Activated naive CD4-positive, alpha-beta T cell treated with Interleukin-2 at 50 U/mL for 16 hours (primary cell): ENCODE results near the gene ROBO2.

ENCODE experiments used
- DNase-seq: peaks from one replicate; pipeline ENCODE4 v3.0.0-alpha.2; 2020

The ROBO2 gene

DNA sequence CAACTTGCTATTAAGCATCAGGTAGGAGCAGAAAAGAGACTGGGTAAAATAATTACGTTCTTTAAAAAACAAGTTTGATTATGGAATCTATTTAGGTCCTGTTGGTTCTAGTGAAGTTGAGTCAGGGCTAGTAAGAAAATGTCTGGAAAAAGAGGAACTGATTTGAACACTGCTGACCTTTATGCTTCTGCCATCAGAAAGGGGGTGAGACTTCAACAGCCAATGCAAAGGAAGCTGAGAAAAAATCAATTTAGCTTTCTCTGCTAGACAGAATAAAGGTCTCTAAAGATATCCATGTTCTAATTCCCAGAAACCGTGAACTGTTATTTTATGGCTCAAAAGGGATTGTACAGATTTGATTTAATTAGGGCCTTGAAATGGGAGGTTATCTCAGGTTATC lies 157.5 kb downstream of the ROBO2 start:
- DNase-seq, result no peak

- no peak for DNase-seq
These were observed 164.0 kb downstream of the ROBO2 start for GRCh38 chr3:77203851-77204250.

DNA sequence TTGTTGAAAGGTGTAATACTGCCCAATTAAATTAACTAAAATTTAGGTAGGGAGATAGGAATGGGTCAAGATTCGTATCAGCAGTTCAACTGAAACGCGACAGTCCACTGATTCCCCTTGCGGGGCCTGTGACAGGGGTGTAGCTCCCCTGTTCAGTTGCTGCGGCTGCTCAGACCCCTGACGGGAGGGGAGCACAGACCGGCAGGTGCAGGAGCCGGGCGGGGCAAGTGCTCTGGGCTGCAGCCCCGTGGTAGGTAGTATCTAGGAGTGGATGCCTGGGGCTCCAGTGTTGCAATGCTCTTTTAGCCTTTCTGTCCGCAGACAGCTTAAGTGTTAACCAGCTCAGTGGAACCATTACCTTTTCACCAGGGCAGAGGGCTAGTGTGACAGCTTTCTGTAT lies 164.9 kb downstream of the ROBO2 start:
- DNase-seq, result no peak

DNA sequence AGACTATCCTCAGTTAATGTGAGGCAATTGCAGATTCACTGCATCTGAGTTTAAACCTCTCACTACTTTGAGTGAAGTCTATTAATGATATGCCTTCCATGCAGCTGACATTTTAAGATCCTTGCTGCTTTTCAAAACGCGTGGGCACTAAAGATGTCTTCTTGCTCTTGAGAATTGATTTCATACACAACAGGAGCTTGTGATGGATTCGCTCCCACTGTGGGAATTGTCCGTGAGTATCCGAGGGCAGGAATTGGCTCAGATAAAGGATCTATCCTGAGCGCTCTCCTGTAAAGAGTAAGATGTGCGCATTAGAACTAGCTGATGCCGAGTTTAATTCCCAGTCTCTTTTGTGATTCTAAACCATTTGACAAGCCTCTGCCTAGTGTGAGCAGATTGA lies 167.9 kb downstream of the ROBO2 start:
- DNase-seq, result no peak

DNA sequence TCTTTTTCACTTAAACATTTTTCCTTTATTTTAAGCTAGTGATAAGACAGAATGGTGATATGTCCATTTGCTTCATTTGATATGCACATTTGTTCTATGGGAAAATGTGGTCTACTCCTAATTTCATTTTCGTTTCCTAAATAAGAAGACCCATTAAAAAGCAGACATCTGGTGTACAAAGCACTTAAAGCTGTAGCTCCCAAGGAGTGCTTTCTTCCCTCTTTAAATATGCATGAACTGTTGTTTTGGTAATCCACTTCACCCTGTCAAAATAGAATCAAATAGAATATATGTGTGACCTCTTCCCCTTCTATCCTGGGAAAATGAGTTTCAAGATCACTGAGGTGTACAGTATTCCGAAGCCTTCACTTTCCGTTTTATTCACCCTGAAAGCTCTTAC lies 182.8 kb downstream of the ROBO2 start:
- DNase-seq, result no peak

GRCh38 chr3:77227567-77227966 lies 187.7 kb downstream of the ROBO2 start:
- DNase-seq, result no peak

- DNase-seq, result no peak
These were observed 192.7 kb downstream of the ROBO2 start for GRCh38 chr3:77232557-77232956.

GRCh38 chr3:77234004-77234403 lies 194.1 kb downstream of the ROBO2 start:
- DNase-seq, result no peak

- no peak for DNase-seq
These were observed 196.2 kb downstream of the ROBO2 start for GRCh38 chr3:77236118-77236517.

- DNase-seq, result no peak
These were observed 200.3 kb downstream of the ROBO2 start for GRCh38 chr3:77240072-77240650.

DNA sequence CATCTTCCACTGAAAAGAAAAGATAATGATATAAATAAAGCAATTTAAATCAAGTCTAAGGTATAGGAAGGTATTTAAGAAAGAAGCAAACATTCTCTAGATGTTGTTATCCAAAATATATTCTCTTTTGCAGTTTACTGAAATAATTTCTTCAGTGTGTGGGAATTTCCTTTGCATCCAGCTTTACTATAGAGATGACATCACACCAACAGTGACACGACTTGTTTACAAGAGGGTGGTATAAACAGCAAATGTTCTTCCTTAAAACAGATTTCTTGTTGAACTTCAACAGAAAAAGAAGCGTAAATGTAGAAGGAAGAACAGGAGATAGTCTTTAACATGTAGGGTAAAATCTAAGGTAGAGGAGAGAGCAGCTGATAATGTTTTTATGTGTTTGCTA lies 202.5 kb downstream of the ROBO2 start:
- no peak for DNase-seq

- DNase-seq, result no peak
These were observed 205.1 kb downstream of the ROBO2 start for GRCh38 chr3:77244981-77245380.

DNA sequence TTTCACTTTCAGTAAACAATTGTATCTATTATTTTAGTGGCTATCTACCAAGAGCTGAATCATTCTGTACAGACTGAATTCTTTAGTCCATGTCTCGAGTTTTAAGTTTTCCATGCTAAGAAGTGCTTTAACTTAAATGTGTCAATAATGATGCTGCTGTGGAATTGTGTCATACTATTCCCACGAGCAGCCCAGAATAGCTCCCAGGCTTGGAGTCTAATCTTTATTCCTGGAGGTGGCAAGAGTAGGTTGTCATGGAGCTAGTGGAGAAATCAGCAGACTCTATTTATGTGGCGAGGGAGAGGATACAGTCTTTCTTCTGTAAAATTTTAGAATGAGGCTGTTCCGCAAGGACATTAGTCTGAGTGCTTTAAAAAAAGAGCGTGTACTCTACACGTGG lies 207.2 kb downstream of the ROBO2 start:
- DNase-seq, result no peak

DNA sequence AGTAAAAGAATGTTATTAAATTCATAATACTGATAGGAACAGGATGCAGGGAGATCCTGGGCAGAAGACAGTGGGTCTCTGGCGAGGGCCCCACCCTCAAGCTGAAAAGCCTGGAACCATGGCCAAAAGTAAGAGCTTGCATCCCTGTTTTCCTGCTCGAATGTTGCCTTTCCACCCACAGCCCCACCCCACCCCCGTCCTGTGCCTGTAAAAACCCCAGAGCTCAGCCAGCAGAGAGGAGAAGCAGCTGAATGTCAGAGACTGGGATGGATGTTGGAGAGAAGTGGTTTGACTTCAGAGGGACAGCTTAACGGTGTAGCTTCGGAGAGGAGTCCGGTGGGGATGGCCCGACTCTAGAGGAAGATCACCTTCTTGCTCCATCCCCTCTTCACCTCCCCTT lies 207.9 kb downstream of the ROBO2 start:
- DNase-seq, result no peak

DNA sequence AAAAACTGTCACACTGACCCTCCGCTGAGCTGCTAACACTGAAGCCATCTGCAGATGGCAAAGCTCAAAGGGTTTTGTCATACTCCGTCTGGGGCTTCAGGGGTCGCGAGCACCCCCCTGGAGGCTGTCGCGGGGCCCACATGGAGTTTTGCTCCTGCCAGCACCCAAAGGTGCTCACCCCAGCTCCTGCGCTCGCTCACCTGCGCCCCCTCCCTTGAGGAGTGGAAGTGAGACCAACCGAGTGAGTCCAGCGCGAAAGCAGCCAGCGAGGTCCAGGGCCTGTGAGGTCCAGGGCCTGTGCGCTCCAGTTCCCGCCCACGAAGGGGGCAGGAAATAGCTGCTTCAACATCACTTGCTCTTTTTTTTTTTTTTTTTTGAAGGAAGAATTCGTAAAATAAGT lies 208.5 kb downstream of the ROBO2 start:
- DNase-seq, result no peak

GRCh38 chr3:77251136-77251535 lies 211.2 kb downstream of the ROBO2 start:
- DNase-seq, result no peak

GRCh38 chr3:77254967-77255831 lies 215.3 kb downstream of the ROBO2 start:
- no peak for DNase-seq

- DNase-seq, result no peak
These were observed 216.9 kb downstream of the ROBO2 start for GRCh38 chr3:77256584-77257503.

DNA sequence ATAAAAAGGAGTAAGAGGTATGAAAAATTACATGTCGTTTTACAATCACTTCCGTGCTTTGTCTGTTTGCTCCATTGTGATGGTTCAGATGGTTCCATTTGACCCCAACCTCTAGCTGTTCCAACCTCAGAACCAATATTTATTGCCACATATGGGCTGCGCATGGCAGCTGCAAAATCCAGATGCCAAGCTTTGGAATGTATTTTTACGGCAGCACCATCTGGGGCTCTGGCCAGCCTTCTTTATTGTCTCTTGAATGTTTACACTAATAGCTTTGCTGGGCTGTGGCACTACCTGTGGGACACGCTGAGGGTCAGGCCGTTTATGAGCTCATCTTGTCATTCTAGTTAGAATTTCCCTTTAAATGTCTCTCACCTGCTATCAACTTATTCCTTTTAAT lies 219.8 kb downstream of the ROBO2 start:
- no peak for DNase-seq

- DNase-seq, result no peak
These were observed 222.5 kb downstream of the ROBO2 start for GRCh38 chr3:77262361-77262760.

- DNase-seq, result no peak
These were observed 227.7 kb downstream of the ROBO2 start for GRCh38 chr3:77267589-77267988.

- DNase-seq, result no peak
These were observed 231.4 kb downstream of the ROBO2 start for GRCh38 chr3:77271306-77271705.

GRCh38 chr3:77271711-77272110 lies 231.8 kb downstream of the ROBO2 start:
- no peak for DNase-seq

GRCh38 chr3:77279276-77279675 lies 239.4 kb downstream of the ROBO2 start:
- DNase-seq, result no peak
